GM19324 (cell line): ENCODE measurements around the gene WWP2.

Experiments
- ATAC-seq: cut with Tn5 transposase; IDR thresholded peaks from one replicate; pipeline ENCODE4 v1.9.1; 2021; ENCODE audit warnings: mild to moderate bottlenecking, moderate library complexity; ENCODE audit not compliant: unreplicated experiment, low FRiP score

WWP2 gene

GRCh38 chr16:69883744-69884143 is 121.6 kb downstream of the WWP2 start:
- ATAC-seq: no peak

- no peak for ATAC-seq
These were observed 123.6 kb downstream of the WWP2 start for GRCh38 chr16:69885722-69886121.

DNA sequence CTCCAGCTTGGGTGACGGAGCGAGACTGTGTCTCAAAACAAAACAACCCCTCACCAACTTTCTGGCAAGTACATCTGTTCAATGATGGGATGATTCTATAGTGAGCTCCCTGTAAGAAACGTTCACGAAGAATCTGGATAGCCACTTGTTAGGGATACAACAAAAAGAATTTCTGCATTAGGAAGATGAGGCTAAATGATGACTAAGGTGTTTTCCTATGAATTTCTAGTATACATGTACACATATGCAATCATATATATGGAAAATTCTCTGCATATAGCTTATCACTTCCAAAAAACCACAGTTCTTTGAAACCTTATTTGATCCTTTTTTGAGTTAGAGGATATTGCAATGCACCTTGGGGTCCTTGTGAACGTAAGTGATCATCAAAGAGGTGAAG is 124.6 kb downstream of the WWP2 start:
- no peak for ATAC-seq

DNA sequence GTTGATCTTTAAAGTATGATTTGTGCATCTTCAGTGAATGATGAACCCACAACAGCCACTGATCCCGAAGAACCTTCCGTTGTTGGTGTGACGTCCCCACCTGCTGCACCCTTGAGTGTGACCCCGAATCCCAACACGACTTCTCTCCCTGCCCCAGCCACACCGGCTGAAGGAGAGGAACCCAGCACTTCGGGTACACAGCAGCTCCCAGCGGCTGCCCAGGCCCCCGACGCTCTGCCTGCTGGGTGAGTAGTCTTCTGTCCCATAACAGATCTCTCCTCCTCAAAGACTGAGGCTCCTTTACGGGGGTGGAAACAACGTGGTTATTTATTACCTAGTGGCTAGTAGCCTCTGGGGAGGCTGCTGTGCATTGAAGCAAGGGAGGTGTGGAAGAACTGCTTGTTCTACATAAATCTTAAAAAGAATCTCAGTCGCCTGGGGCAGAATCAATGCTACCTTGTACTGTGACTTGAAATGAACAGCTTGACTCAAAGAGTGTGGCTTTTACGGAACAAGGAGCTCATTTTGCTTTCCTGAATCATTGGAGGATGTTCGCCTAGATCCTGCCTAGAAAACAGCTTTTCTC is 126.0 kb downstream of the WWP2 start:
- no peak for ATAC-seq

GRCh38 chr16:69889295-69889964 is 127.3 kb downstream of the WWP2 start:
- no peak for ATAC-seq

- ATAC-seq: no peak
These were observed 128.2 kb downstream of the WWP2 start for GRCh38 chr16:69890114-69890891.

GRCh38 chr16:69890892-69891282 is 128.8 kb downstream of the WWP2 start:
- no peak for ATAC-seq

DNA sequence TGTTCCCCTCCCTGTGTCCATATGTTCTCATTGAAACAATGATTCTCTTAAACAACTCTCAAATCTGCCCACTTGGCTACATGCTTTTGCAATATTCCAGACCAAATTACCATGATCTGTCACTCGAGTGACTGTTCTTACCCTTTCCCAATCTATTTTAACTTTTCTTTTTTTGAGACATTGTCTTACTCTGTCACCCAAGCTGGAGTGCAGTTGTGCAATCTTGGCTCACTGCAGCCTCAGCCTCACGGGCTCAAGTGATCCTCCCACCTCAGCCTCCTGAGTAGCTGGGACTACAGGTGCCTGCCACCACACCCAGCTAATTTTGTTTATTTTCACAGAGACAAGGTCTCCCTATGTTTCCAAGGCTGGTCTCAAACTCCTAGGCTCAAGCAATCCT is 130.2 kb downstream of the WWP2 start:
- no peak for ATAC-seq

DNA sequence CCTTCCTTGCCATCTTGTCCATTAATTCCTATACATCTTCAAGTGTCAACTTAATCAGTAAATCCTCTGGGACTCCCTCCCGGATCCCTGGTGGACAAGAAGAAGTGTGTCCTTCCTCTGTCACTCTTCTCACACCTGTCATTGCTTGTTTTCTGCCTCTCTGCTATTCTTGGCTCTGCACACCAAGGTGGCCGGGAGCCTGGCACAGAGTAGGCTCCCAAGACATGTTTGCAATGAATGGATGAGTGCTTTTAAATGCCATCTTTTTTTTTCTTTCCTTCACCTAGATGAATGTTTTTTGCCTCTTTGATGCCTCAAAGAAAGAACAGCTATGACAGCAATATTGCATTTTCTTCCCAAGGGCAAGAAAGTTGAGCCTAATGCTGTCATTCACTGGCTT is 131.0 kb downstream of the WWP2 start:
- no peak for ATAC-seq

DNA sequence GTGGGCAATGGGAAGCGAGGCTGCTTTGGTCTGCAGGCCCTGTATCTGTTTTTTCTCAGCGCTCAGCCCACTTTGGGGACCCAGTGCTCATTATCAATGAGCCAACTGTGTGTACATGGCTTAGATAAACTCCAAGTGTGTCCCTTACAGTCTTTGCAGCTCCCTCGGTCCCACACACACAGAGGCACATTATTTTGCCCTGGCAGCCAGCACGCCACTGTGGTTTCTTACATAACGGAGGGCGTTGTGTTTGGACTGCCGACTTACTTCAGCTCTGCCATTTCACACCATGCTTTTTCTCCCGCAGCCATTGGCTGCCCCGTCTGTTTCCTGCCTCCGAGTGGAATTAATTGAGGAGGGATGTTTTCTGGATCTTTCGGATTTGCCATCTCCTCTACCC is 132.5 kb downstream of the WWP2 start:
- no peak for ATAC-seq

- no peak for ATAC-seq
These were observed 141.8 kb downstream of the WWP2 start for GRCh38 chr16:69903865-69904415.

- ATAC-seq: no peak
These were observed 142.5 kb downstream of the WWP2 start for GRCh38 chr16:69904495-69905170.

GRCh38 chr16:69905171-69905555 is 143.0 kb downstream of the WWP2 start:
- no peak for ATAC-seq

DNA sequence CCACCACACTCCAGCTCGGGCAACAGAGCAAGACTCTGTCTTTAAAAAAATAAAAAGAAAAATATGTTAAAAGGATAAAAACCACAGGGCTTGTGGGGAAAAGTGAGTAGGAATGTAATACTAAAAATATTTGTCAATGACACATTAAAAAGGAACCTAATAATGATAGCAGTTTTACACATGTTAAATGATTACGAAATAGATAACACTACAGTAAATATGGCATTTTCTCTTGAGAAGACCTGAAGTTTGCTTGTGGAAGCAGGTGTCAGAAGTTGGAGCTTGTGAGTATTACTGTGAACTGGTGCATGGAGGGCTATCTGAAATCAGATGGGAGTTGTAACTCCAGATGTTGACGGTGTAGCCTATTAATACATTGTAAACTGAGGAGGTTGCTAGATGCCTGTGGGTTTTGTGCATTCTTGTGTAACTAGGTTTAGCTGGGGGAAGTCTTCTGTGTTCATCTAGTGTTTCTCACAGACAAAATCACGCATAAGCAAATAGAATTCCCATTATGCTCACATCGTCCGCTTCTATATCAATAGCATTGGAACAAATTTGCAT is 144.8 kb downstream of the WWP2 start:
- no peak for ATAC-seq

DNA sequence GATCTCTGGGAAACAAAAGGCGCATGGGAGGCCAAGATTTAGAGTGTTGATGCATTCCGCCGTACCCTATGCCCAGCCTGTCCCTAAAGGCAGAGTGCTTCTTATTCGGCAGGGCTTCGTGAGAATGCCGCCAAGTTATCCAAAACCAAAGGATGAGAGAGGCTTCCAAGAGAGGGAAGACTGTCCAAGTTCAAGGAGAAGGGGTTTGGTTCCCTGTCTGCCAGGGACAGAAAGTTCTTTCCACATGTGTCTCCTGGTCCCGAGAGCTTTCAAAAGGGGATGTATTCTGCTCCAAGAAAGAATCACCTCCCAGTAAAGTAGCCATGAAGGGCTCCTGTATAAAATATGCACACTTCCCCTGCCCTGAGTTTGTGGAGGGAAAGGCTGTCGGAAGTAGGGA is 146.9 kb downstream of the WWP2 start:
- ATAC-seq: no peak

GRCh38 chr16:69909760-69910159 is 147.6 kb downstream of the WWP2 start:
- ATAC-seq: no peak

- ATAC-seq: no peak
These were observed 148.8 kb downstream of the WWP2 start for GRCh38 chr16:69910964-69911363.

GRCh38 chr16:69916462-69916861 is 154.3 kb downstream of the WWP2 start:
- no peak for ATAC-seq

DNA sequence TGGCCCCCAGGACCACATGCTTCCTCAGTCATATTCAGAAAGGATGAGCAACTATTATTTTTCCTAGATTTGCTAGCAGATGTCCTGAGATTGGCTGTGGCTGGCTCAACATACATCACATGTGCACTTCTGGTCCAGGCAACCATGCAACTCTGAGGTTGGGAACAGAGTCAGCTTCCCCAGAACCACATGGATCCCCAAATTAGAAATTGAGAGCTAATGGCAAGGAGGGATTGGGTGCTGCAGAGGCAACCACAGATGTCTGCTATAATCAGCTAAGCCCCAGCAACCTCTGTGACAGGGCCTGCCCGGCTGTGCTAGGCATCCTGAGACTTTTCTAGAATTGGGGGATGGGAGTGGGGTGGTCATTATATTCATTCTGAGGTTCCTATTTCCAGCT is 155.2 kb downstream of the WWP2 start:
- ATAC-seq: no peak

DNA sequence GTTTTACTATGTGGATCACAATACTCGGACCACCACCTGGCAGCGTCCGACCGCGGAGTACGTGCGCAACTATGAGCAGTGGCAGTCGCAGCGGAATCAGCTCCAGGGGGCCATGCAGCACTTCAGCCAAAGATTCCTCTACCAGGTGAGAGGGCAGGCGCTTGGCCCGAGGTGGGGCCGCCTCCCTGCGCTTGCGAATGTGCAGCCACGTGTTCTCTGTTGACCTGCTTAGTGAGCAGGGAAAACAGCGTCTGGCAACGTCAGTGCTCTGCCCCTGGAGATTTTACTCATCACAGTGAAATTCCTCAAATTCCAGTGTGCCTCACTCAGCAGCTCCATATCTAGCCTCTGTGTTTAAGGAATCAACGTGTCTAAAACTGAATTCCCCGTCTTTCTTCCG is 155.6 kb downstream of the WWP2 start:
- no peak for ATAC-seq

DNA sequence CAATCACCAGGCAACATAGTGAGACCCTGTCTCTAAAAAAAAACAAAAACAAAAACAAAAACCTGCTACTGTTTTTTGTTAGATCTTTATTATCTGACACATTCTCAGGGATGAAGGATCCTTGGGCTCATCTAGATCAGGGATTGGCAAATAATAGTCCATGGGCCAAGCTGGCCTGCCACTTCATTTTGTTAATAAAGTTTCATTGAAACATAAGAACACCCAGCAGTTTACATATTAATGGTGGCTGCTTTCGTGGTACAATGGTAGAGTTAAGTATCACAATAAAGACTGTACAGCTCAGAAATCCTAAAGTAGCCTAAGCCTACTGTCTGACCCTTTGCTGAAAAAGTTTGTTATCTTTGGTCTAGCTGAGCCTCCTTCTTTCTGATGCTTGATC is 156.1 kb downstream of the WWP2 start:
- ATAC-seq: no peak
